Measurements from ENCODE around the gene SEMA3C.

The SEMA3C gene

GRCh38 chr7:80783186-80783677 is 135.6 kb downstream of the SEMA3C start:
- in situ Hi-C loops (cut with HindIII; ENCODE audit: low sequenced_read_pairs): no loop called here
- DNase-seq (ENCODE audit: low read depth): no peak
- TF ChIP-seq, protein P1, sequence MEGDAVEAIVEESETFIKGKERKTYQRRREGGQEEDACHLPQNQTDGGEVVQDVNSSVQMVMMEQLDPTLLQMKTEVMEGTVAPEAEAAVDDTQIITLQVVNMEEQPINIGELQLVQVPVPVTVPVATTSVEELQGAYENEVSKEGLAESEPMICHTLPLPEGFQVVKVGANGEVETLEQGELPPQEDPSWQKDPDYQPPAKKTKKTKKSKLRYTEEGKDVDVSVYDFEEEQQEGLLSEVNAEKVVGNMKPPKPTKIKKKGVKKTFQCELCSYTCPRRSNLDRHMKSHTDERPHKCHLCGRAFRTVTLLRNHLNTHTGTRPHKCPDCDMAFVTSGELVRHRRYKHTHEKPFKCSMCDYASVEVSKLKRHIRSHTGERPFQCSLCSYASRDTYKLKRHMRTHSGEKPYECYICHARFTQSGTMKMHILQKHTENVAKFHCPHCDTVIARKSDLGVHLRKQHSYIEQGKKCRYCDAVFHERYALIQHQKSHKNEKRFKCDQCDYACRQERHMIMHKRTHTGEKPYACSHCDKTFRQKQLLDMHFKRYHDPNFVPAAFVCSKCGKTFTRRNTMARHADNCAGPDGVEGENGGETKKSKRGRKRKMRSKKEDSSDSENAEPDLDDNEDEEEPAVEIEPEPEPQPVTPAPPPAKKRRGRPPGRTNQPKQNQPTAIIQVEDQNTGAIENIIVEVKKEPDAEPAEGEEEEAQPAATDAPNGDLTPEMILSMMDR (IDR thresholded peaks at IDR 0.05; ENCODE audit: low read depth, low read length, missing control alignments): no peak
- no peak overlapping the region for H3K4me3 ChIP-seq (ENCODE audit: low read depth, low read length)

DNA sequence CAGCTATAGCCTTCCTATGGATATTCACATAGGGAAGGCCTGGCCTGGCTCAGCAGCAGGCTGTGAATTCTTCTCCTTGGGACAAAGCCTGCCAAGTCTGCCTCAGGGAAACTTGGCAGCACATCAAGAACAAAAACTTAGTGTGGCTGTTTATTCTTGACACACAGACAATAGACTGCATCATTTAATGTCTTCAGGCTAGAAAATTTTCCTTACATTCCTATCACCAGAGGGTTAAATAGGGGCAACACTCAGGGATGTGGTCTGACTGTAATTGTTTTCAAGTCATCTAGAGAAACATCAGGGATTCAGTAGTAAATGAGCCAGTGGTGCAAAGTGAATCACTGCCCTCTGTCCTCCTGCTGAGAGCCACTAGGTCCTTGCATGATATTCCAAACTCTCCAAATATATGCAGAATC is 137.3 kb downstream of the SEMA3C start:
- peak; percentile 96 for DNase-seq (ENCODE audit: low read depth)
- TF ChIP-seq, protein P1 (IDR thresholded peaks at IDR 0.05; ENCODE audit: low read depth, low read length, missing control alignments): peak; percentile 17
- in situ Hi-C loops (cut with HindIII; ENCODE audit: low sequenced_read_pairs): no loop called here
- H3K4me3 ChIP-seq (ENCODE audit: low read depth, low read length): no peak overlapping the region

DNA sequence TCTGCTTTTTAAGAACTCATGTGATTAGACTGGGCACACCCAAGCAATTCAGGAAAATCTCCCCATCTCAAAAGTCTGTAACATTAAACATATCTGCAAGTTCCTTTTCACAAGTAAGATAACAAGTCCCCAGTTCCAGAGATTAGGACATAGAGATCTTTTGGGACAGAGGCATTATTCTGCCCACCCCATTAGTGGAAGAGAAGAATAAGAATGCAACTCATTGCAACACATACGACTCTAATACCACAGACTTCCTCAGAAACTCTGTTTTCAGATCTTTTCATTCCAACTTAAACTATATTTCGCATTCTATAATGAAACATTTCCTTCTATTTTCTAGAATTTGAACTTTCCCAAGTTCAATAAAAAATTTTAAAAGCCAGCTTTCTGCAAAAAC is 137.7 kb downstream of the SEMA3C start:
- DNase-seq (ENCODE audit: low read depth): no peak
- in situ Hi-C loops (cut with HindIII; ENCODE audit: low sequenced_read_pairs): no loop called here
- TF ChIP-seq, protein P1 (IDR thresholded peaks at IDR 0.05; ENCODE audit: low read depth, low read length, missing control alignments): no peak
- no peak overlapping the region for H3K4me3 ChIP-seq (ENCODE audit: low read depth, low read length)

GRCh38 chr7:80779456-80779855 is 139.4 kb downstream of the SEMA3C start:
- H3K4me3 ChIP-seq (ENCODE audit: low read depth, low read length): no peak overlapping the region
- no peak for DNase-seq (ENCODE audit: low read depth)
- TF ChIP-seq, protein P1 (IDR thresholded peaks at IDR 0.05; ENCODE audit: low read depth, low read length, missing control alignments): no peak
- in situ Hi-C loops (cut with HindIII; ENCODE audit: low sequenced_read_pairs): no loop called here

GRCh38 chr7:80775897-80776296 is 143.0 kb downstream of the SEMA3C start:
- no peak overlapping the region for H3K4me3 ChIP-seq (ENCODE audit: low read depth, low read length)
- in situ Hi-C loops (cut with HindIII; ENCODE audit: low sequenced_read_pairs): no loop called here
- TF ChIP-seq, protein P1 (IDR thresholded peaks at IDR 0.05; ENCODE audit: low read depth, low read length, missing control alignments): no peak
- DNase-seq (ENCODE audit: low read depth): no peak

- no peak for DNase-seq (ENCODE audit: low read depth)
- TF ChIP-seq, protein P1 (IDR thresholded peaks at IDR 0.05; ENCODE audit: low read depth, low read length, missing control alignments): no peak
- no peak overlapping the region for H3K4me3 ChIP-seq (ENCODE audit: low read depth, low read length)
- in situ Hi-C loops (cut with HindIII; ENCODE audit: low sequenced_read_pairs): no loop called here
Observed at GRCh38 chr7:80775482-80775881, 143.4 kb downstream of the SEMA3C start.

DNA sequence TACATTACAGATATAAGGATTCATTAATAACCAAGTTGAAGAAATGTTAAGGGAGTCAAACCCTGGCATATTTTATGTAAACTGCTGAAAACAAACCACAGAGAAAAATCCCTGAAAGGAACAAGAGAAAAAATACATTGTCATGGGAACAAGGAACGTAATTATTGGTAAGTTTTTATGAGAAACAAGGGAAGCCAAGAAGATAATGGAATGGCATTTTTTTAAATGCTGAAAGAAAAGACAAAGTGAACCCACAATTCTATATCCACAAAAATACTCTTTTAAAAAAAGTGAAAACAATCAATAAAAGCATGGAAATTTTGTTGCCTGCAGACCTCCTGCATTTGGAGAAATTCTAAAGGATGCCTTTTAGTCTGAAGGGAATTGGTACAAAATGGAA is 144.0 kb downstream of the SEMA3C start:
- DNase-seq (ENCODE audit: low read depth): no peak
- in situ Hi-C loops (cut with HindIII; ENCODE audit: low sequenced_read_pairs): no loop called here
- H3K4me3 ChIP-seq (ENCODE audit: low read depth, low read length): no peak overlapping the region
- TF ChIP-seq, protein P1 (IDR thresholded peaks at IDR 0.05; ENCODE audit: low read depth, low read length, missing control alignments): no peak

Measured in astrocyte of the cerebellum (primary cell).